ENCODE measurements around the gene OR4B1. TPM values are rescaled to one million over a fixed set of nuclear protein-coding genes. Genes with fewer than 3 reads are reported as not detected.

Gene OR4B1
- total RNA-seq, 1 donor from 2014 or later, result not detected

GRCh38 chr11:48169259-48169658 is 47.4 kb upstream of the OR4B1 start:
- H3K9me3 Mint-ChIP-seq, result no peaks in the 10 kb centered on the region
- H3K4me3 Mint-ChIP-seq, result no peak overlapping the region
- TF ChIP-seq EZH2phosphoT487 (IDR thresholded peaks at IDR 0.05) (no peak), CTCF (IDR thresholded peaks at IDR 0.05) (no peak), EZH2 (IDR thresholded peaks at IDR 0.05) (no peak)
- peaks cover 2% of the 10 kb centered on the region for H3K27me3 Mint-ChIP-seq (ENCODE audit: insufficient read depth, low read depth)
- Histone ChIP-seq H3K27ac (no peak overlapping the region), H3K79me2 (ENCODE audit: low read depth) (no peaks in the 10 kb centered on the region), H2AFZ (replicated peaks) (no peak overlapping the region), H3F3A (ENCODE audit: low read depth) (no peaks in the 10 kb centered on the region), H3K4me3 (no peak overlapping the region), H3K9ac (no peak overlapping the region), H3K4me1 (peaks cover 18% of the 10 kb centered on the region), H3K27me3 (no peaks in the 10 kb centered on the region), H4K20me1 (ENCODE audit: low read depth) (no peaks in the 10 kb centered on the region), H3K36me3 (no peaks in the 10 kb centered on the region), H3K4me2 (no peak overlapping the region), H3K9me3 (ENCODE audit: low read depth) (no peaks in the 10 kb centered on the region)
- DNase-seq (ENCODE audit: low spot score), result no peak
- H3K36me3 Mint-ChIP-seq, result peaks cover 28% of the 10 kb centered on the region
- peaks cover 24% of the 10 kb centered on the region for H3K4me1 Mint-ChIP-seq
- no peak overlapping the region for H3K27ac Mint-ChIP-seq

- no peak overlapping the region for H3K27ac Mint-ChIP-seq
- H3K4me2 ChIP-seq, result peak overlapping the region; percentile 24
Observed at GRCh38 chr11:48169717-48170116, 46.9 kb upstream of the OR4B1 start.

DNA sequence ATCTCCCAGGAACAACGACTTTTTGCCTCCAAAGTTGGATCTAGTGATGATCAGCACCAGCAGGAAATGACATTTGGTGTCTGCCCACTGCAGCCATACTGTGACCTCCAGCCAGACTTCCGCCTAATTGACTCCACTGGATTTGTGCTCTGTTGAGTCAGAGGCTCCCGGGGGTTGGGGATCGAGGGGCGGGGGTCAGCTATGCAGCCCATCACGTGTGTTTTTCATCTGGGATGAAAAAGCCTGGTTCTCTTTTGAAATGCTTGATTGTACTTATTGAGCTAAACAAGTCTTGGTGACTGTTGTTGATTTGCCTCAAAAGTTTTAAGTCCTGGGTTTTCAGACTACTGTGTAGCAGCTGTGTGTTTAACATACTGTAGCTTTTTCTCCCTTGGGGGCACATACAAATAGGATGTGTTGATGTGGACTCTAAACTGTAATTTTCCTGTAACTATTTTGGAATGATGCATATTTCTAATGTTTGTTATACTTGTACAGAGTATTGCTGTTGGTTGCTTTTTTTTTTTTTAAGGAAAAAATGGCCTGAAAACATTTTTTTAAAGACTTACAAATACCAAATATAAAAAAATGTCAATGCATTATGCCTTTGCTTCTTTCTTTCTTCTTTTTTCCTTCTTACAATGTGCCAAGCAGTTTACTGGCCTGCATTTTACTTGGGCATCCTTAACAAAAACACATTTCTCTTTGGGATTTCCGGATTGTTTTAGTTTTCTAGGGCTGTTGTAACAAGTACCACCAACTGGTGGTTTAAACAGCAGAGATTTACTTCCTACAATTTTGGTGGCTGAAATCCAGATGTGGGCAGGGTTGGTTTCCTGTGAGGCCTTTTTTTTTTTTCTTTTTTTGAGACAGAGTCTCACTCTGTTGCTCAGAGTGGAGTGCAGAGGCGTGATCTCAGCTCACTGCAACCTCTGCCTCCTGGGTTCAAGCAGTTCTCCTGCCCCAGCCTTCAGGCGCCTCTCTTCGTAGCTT is 46.1 kb upstream of the OR4B1 start:
- H3K9ac ChIP-seq, result no peak overlapping the region
- H3K4me2 ChIP-seq, result peak overlapping the region; percentile 24
- H4K20me1 ChIP-seq (ENCODE audit: low read depth), result no peaks in the 10 kb centered on the region
- peaks cover 20% of the 10 kb centered on the region for H3K36me3 Mint-ChIP-seq
- H3K27ac ChIP-seq, result no peak overlapping the region
- no peaks in the 10 kb centered on the region for H3K27me3 ChIP-seq
- H3K27me3 Mint-ChIP-seq (ENCODE audit: insufficient read depth, low read depth), result peaks cover 2% of the 10 kb centered on the region
- H3K4me3 Mint-ChIP-seq, result no peak overlapping the region
- no peak overlapping the region for H3K27ac Mint-ChIP-seq
- no peak overlapping the region for H2AFZ ChIP-seq (replicated peaks)
- H3K79me2 ChIP-seq (ENCODE audit: low read depth), result no peaks in the 10 kb centered on the region
- H3F3A ChIP-seq (ENCODE audit: low read depth), result no peaks in the 10 kb centered on the region
- peaks cover 24% of the 10 kb centered on the region for H3K4me1 Mint-ChIP-seq
- H3K9me3 Mint-ChIP-seq, result no peaks in the 10 kb centered on the region
- TF ChIP-seq CTCF (IDR thresholded peaks at IDR 0.05) (no peak), EZH2phosphoT487 (IDR thresholded peaks at IDR 0.05) (no peak), EZH2 (IDR thresholded peaks at IDR 0.05) (no peak)
- no peaks in the 10 kb centered on the region for H3K9me3 ChIP-seq (ENCODE audit: low read depth)
- no peak overlapping the region for H3K4me3 ChIP-seq
- DNase-seq (ENCODE audit: low spot score), result peak; percentile 6
- H3K4me1 ChIP-seq, result peaks cover 18% of the 10 kb centered on the region
- no peaks in the 10 kb centered on the region for H3K36me3 ChIP-seq

More at GRCh38 chr11:48169717-48170116, 46.9 kb upstream of the OR4B1 start:
- no peak overlapping the region for H3K4me3 ChIP-seq
- H3K9ac ChIP-seq, result no peak overlapping the region
- no peaks in the 10 kb centered on the region for H3K79me2 ChIP-seq (ENCODE audit: low read depth)
- TF ChIP-seq EZH2phosphoT487 (IDR thresholded peaks at IDR 0.05) (no peak), EZH2 (IDR thresholded peaks at IDR 0.05) (no peak), CTCF (IDR thresholded peaks at IDR 0.05) (no peak)
- H4K20me1 ChIP-seq (ENCODE audit: low read depth), result no peaks in the 10 kb centered on the region
- no peak for DNase-seq (ENCODE audit: low spot score)
- no peaks in the 10 kb centered on the region for H3K27me3 ChIP-seq
- peaks cover 27% of the 10 kb centered on the region for H3K36me3 Mint-ChIP-seq
- peaks cover 24% of the 10 kb centered on the region for H3K4me1 Mint-ChIP-seq
- H3K9me3 Mint-ChIP-seq, result no peaks in the 10 kb centered on the region
- no peak overlapping the region for H3K27ac ChIP-seq
- no peaks in the 10 kb centered on the region for H3F3A ChIP-seq (ENCODE audit: low read depth)
- H3K4me1 ChIP-seq, result peaks cover 18% of the 10 kb centered on the region
- H3K4me3 Mint-ChIP-seq, result peak overlapping the region; percentile 48
- H3K9me3 ChIP-seq (ENCODE audit: low read depth), result no peaks in the 10 kb centered on the region
- no peak overlapping the region for H2AFZ ChIP-seq (replicated peaks)
- peaks cover 2% of the 10 kb centered on the region for H3K27me3 Mint-ChIP-seq (ENCODE audit: insufficient read depth, low read depth)
- no peaks in the 10 kb centered on the region for H3K36me3 ChIP-seq
